ENCODE measurements around the gene EMC7. TPM values are rescaled to one million over a fixed set of nuclear protein-coding genes. Genes with fewer than 3 reads are reported as not detected.

EMC7 gene
- total RNA-seq, 1 donor from 2014 or later, result 66.8 TPM

- intact Hi-C loops (cut with DNase I), result loop anchor here (10.0 kb wide), 1 partner anchor 107 kb away; the partner anchor contains the start of gene KATNBL1
- no peak for TF ChIP-seq CTCF (IDR thresholded peaks at IDR 0.05)
- DNase-seq, result no peak
- ATAC-seq, result no peak
- Histone ChIP-seq H3K9me3 (no peaks in the 10 kb centered on the region), H3K36me3 (no peaks in the 10 kb centered on the region), H3K4me3 (no peak overlapping the region), H3K27me3 (no peaks in the 10 kb centered on the region), H3K4me1 (peaks cover 6% of the 10 kb centered on the region), H3K27ac (no peak overlapping the region)
Observed at GRCh38 chr15:34107315-34107714, 5.7 kb upstream of the EMC7 start.

- peaks cover 7% of the 10 kb centered on the region for H3K4me1 ChIP-seq
- no peak overlapping the region for H3K27ac ChIP-seq
- H3K9me3 ChIP-seq, result no peaks in the 10 kb centered on the region
- ATAC-seq, result no peak
- DNase-seq, result no peak
- TF ChIP-seq CTCF (IDR thresholded peaks at IDR 0.05), result no peak
- no peaks in the 10 kb centered on the region for H3K27me3 ChIP-seq
- H3K36me3 ChIP-seq, result no peaks in the 10 kb centered on the region
- H3K4me3 ChIP-seq, result no peak overlapping the region
- intact Hi-C loops (cut with DNase I), result loop anchor here (10.0 kb wide), 1 partner anchor 108 kb away; the partner anchor contains the start of gene KATNBL1
Observed at GRCh38 chr15:34106423-34106822, 4.8 kb upstream of the EMC7 start.

- H3K9me3 ChIP-seq, result no peaks in the 10 kb centered on the region
- no peak for DNase-seq
- peaks cover 25% of the 10 kb centered on the region for H3K4me1 ChIP-seq
- intact Hi-C loops (cut with DNase I), result loop anchor here (10.0 kb wide), 1 partner anchor 112 kb away; the partner anchor contains the start of gene KATNBL1
- peak; percentile 32 for ATAC-seq
- no peaks in the 10 kb centered on the region for H3K36me3 ChIP-seq
- H3K27me3 ChIP-seq, result no peaks in the 10 kb centered on the region
- peak overlapping the region; percentile 94 for H3K27ac ChIP-seq
- H3K4me3 ChIP-seq, result peak overlapping the region; percentile 96
- TF ChIP-seq CTCF (IDR thresholded peaks at IDR 0.05), result no peak
Observed at GRCh38 chr15:34102175-34102925, 688 bp upstream of the EMC7 start.

- intact Hi-C loops (cut with DNase I), result loop anchor here (10.0 kb wide), 1 partner anchor 115 kb away; the partner anchor contains the start of gene KATNBL1
- Histone ChIP-seq H3K27me3 (no peaks in the 10 kb centered on the region), H3K4me1 (peaks cover 25% of the 10 kb centered on the region), H3K27ac (no peak overlapping the region), H3K4me3 (no peak overlapping the region), H3K36me3 (peaks cover 11% of the 10 kb centered on the region), H3K9me3 (no peaks in the 10 kb centered on the region)
- DNase-seq (no peak), ATAC-seq (no peak)
- TF ChIP-seq CTCF (IDR thresholded peaks at IDR 0.05), result no peak
Observed at GRCh38 chr15:34099914-34100313, 1.7 kb downstream of the EMC7 start.

- Histone ChIP-seq H3K27ac (no peak overlapping the region), H3K4me3 (no peak overlapping the region), H3K36me3 (peaks cover 76% of the 10 kb centered on the region), H3K9me3 (no peaks in the 10 kb centered on the region), H3K27me3 (no peaks in the 10 kb centered on the region), H3K4me1 (no peaks in the 10 kb centered on the region)
- no peak for TF ChIP-seq CTCF (IDR thresholded peaks at IDR 0.05)
- ATAC-seq (no peak), DNase-seq (no peak)
- intact Hi-C loops (cut with DNase I), result no loop called here
Observed at GRCh38 chr15:34085746-34086145, 15.9 kb downstream of the EMC7 start.

All from upper lobe of right lung (tissue), 1 donor.